ENCODE results near the gene OTUD3.

DNA sequence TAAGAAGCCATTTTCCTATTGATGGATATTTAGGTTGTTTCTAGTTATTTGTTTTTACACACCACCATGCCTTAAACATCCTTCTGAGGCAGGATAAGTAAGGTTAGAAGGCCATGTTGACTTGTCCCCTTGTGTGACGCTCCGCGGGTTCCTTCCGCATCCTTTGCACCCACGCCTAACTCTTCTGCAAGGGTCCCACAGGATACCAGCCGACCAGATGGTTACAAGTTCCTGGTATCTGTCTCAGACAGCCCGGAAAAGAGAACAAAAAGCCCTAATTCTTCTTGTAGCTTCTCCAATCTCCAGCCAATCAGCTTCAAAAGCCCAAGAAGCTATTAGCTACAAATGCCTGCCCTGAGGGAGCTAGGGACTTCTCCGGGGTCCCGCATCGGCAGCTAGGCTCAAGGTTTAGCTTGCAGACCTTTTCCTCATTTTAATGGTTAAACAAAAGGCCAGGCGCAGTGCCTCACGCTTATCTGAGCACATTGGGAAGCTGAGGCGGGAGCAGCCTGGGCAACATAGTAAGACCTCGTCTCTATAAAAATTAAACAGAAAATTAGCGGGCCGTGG lies 4.9 kb upstream of the OTUD3 start:
- TF ChIP-seq POLR2A (IDR thresholded peaks at IDR 0.05; ENCODE audit: low read depth, low read length) (no peak), PAX5 (IDR thresholded peaks at IDR 0.05; ENCODE audit: insufficient read depth, low read length, severe bottlenecking) (no peak), POLR2AphosphoS5 (IDR thresholded peaks at IDR 0.05; ENCODE audit: low read depth, low read length) (no peak)

Measured in GM12891 (cell line).